ENCODE data around the gene MACROH2A1. TPM values are rescaled to one million over a fixed set of nuclear protein-coding genes. Genes with fewer than 3 reads are reported as not detected.

The MACROH2A1 gene
- total and polyA plus RNA-seq, 10 of the 15 experiments (the other 5 are each of a cell fraction or from before 2014, with no cell fraction given): 45.7 to 230 (median 196) TPM

DNA sequence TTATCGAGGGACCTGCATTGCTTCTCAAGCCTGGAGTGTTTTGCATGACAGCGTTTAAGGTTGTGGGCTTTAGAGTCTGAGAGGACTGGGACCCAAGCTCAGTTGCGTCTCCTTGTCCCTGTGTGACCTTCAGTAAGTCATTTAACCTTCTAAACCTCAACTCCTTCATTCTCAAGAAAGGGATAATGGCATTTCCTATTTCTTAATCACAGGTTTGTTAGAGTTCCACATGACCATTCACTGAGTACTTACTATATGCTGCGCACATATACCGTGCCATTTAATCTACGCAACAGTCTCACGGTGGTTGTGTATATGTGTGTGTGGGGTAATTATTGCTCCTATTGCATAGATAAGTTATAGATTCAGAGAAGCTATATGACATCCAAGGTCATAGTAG is 76.3 kb downstream of the MACROH2A1 start:
- Histone ChIP-seq H3K36me3 (ENCODE audit: control insufficient read depth in 2 of 2, insufficient read depth in 2 of 2, low read length in 1 of 2) (no peaks in the 10 kb centered on the region), H3K4me1 (ENCODE audit: control insufficient read depth, insufficient read depth, low read length) (no peaks in the 10 kb centered on the region), H3K4me3 (no peak overlapping the region), H4K20me1 (ENCODE audit: control insufficient read depth, insufficient read depth) (no peaks in the 10 kb centered on the region), H3K9ac (ENCODE audit: control insufficient read depth, insufficient read depth, low read length) (no peak overlapping the region), H2AFZ (ENCODE audit: control insufficient read depth, low read depth, low read length) (no peak overlapping the region), H3K79me2 (ENCODE audit: control insufficient read depth, insufficient read depth, low read length) (no peaks in the 10 kb centered on the region), H3K27ac (ENCODE audit: control insufficient read depth, insufficient read depth) (no peak overlapping the region), H3K4me2 (ENCODE audit: control insufficient read depth, insufficient read depth) (no peak overlapping the region), H3K9me3 (replicated peaks; ENCODE audit: control insufficient read depth, insufficient read depth, low read length) (no peaks in the 10 kb centered on the region), H3K27me3 (replicated peaks in 1 of 2; ENCODE audit: control insufficient read depth in 2 of 2, insufficient read depth in 2 of 2, low read length in 1 of 2) (no peaks in the 10 kb centered on the region)
- ChIA-PET POLR2A (no interaction called here), RAD21 (ENCODE audit: unreplicated experiment) (no interaction called here), SMC1A (ENCODE audit: uncharacterized antibody, unreplicated experiment) (no interaction called here), CTCF (no interaction called here)
- no peak for FAIRE-seq
- intact Hi-C loops (cut with micrococcal nuclease; ENCODE audit: unreplicated experiment): no loop called here
- BruUV-seq (replicated peaks): no TSS peak
- no peak for DNase-seq (ENCODE audit: low read depth, low spot score)
- ATAC-seq: no peak
- in situ Hi-C loops (cut with MboI): no loop called here
- 88% methylated on average over 7 of the region's 7 CpGs for WGBS (ENCODE audit: insufficient coverage, insufficient replicate concordance, low lambda C conversion rate, missing lambda C conversion rate)
- TF ChIP-seq SMAD1 (IDR thresholded peaks at IDR 0.05; ENCODE audit: low read depth, partially characterized antibody) (no peak), EGR1 (IDR thresholded peaks at IDR 0.05; ENCODE audit: borderline replicate concordance in 1 of 2, low read depth in 2 of 2, low read length in 2 of 2) (no peak), RUNX3 (IDR thresholded peaks at IDR 0.05; ENCODE audit: low read length) (no peak), STAT1 (conservative IDR thresholded peaks at IDR 0.05) (no peak), PAX8 (IDR thresholded peaks at IDR 0.05) (no peak), PML (IDR thresholded peaks at IDR 0.05; ENCODE audit: low read length) (no peak), JUNB (IDR thresholded peaks at IDR 0.05) (no peak), BHLHE40 (IDR thresholded peaks at IDR 0.05; ENCODE audit: borderline replicate concordance in 1 of 2, low read depth in 2 of 2, low read length in 1 of 2) (no peak), KDM1A (IDR thresholded peaks at IDR 0.05; ENCODE audit: borderline replicate concordance) (no peak), HDAC6 (IDR thresholded peaks at IDR 0.05; ENCODE audit: unreplicated experiment) (no peak), TARDBP (IDR thresholded peaks at IDR 0.05; ENCODE audit: borderline replicate concordance) (no peak), NRF1 (conservative IDR thresholded peaks at IDR 0.05; ENCODE audit: low read depth, low read length) (no peak), NR2C2 (IDR thresholded peaks at IDR 0.05; ENCODE audit: borderline replicate concordance, control insufficient read depth, insufficient read length, low read depth) (no peak), SP1 (IDR thresholded peaks at IDR 0.05; ENCODE audit: low read depth, low read length) (no peak), ETV6 (conservative IDR thresholded peaks at IDR 0.05 in 1 of 2, IDR thresholded peaks at IDR 0.05 in 1 of 2; ENCODE audit: borderline replicate concordance in 1 of 2, low read depth in 1 of 2) (no peak)
- TF ChIP-seq, protein P1, sequence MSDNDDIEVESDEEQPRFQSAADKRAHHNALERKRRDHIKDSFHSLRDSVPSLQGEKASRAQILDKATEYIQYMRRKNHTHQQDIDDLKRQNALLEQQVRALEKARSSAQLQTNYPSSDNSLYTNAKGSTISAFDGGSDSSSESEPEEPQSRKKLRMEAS (IDR thresholded peaks at IDR 0.05; ENCODE audit: low read depth, low read length): no peak
- TF ChIP-seq, protein P2, sequence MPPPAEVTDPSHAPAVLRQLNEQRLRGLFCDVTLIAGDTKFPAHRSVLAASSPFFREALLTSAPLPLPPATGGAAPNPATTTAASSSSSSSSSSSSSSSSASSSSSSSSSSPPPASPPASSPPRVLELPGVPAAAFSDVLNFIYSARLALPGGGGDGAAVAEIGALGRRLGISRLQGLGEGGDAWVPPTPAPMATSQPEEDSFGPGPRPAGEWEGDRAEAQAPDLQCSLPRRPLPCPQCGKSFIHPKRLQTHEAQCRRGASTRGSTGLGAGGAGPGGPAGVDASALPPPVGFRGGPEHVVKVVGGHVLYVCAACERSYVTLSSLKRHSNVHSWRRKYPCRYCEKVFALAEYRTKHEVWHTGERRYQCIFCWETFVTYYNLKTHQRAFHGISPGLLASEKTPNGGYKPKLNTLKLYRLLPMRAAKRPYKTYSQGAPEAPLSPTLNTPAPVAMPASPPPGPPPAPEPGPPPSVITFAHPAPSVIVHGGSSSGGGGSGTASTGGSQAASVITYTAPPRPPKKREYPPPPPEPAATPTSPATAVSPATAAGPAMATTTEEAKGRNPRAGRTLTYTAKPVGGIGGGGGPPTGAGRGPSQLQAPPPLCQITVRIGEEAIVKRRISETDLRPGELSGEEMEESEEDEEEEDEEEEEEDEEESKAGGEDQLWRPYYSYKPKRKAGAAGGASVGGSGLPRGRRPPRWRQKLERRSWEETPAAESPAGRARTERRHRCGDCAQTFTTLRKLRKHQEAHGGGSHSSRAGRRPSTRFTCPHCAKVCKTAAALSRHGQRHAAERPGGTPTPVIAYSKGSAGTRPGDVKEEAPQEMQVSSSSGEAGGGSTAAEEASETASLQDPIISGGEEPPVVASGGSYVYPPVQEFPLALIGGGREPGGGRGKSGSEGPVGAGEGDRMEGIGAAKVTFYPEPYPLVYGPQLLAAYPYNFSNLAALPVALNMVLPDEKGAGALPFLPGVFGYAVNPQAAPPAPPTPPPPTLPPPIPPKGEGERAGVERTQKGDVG (CRISPR knock-in tag; IDR thresholded peaks at IDR 0.05): no peak
- TF ChIP-seq, protein P3, sequence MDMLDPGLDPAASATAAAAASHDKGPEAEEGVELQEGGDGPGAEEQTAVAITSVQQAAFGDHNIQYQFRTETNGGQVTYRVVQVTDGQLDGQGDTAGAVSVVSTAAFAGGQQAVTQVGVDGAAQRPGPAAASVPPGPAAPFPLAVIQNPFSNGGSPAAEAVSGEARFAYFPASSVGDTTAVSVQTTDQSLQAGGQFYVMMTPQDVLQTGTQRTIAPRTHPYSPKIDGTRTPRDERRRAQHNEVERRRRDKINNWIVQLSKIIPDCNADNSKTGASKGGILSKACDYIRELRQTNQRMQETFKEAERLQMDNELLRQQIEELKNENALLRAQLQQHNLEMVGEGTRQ (IDR thresholded peaks at IDR 0.05; ENCODE audit: borderline replicate concordance, low read depth, low read length): no peak
- TF ChIP-seq, protein P4, sequence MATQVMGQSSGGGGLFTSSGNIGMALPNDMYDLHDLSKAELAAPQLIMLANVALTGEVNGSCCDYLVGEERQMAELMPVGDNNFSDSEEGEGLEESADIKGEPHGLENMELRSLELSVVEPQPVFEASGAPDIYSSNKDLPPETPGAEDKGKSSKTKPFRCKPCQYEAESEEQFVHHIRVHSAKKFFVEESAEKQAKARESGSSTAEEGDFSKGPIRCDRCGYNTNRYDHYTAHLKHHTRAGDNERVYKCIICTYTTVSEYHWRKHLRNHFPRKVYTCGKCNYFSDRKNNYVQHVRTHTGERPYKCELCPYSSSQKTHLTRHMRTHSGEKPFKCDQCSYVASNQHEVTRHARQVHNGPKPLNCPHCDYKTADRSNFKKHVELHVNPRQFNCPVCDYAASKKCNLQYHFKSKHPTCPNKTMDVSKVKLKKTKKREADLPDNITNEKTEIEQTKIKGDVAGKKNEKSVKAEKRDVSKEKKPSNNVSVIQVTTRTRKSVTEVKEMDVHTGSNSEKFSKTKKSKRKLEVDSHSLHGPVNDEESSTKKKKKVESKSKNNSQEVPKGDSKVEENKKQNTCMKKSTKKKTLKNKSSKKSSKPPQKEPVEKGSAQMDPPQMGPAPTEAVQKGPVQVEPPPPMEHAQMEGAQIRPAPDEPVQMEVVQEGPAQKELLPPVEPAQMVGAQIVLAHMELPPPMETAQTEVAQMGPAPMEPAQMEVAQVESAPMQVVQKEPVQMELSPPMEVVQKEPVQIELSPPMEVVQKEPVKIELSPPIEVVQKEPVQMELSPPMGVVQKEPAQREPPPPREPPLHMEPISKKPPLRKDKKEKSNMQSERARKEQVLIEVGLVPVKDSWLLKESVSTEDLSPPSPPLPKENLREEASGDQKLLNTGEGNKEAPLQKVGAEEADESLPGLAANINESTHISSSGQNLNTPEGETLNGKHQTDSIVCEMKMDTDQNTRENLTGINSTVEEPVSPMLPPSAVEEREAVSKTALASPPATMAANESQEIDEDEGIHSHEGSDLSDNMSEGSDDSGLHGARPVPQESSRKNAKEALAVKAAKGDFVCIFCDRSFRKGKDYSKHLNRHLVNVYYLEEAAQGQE (IDR thresholded peaks at IDR 0.05; ENCODE audit: low read depth, low read length): no peak
